ENCODE data around the gene FAR2. TPM values are rescaled to one million over a fixed set of nuclear protein-coding genes. Genes with fewer than 3 reads are reported as not detected.

Gene FAR2
- total RNA-seq, 1 experiment from 2014 or later: 22.1 TPM

DNA sequence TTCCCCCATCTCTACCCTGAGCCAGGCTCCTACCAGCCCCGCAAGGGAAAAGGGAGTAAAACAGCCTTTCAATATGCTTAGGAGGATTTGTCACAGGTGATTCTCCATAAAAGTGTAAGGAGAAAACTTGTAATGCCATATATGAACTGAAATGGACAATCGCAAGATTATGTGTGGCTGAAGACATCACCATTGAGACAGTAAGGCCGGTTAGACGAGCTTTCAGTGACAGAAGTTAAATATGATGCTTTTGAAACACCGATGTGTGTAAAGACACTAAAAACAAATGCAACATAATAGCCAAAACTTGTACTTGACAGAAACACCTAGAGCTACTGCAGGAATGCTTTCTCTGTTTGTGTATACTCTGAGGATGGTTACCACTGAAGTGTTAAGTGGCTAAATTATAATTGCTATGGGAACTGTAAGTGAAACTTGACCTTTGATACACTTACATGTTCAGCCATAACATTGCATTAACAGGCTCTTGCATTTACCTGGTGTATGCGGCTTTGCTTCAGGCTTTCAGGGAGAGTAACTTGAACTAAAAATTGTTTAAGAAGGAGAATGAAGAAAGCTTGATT is 42.3 kb downstream of the FAR2 start:
- Histone ChIP-seq H3K79me1 (ENCODE audit: insufficient read depth, low read depth, low read length, poor library complexity, severe bottlenecking) (no peaks in the 10 kb centered on the region), H3K23ac (ENCODE audit: insufficient read length, low read depth, low read length) (no peak overlapping the region), H3K14ac (ENCODE audit: insufficient read depth, low read length) (no peak overlapping the region), H3K23me2 (ENCODE audit: insufficient read length, low read depth, low read length, poor library complexity, severe bottlenecking) (no peaks in the 10 kb centered on the region), H3K27me3 (ENCODE audit: insufficient read depth, low read length) (no peaks in the 10 kb centered on the region), H3K18ac (ENCODE audit: insufficient read length, low read depth, low read length) (no peak overlapping the region), H2AK5ac (ENCODE audit: insufficient read length, low read length) (no peak overlapping the region), H2BK12ac (ENCODE audit: insufficient read length, low read depth, low read length) (no peak overlapping the region), H4K20me1 (ENCODE audit: control insufficient read depth, insufficient read depth, insufficient read length) (no peaks in the 10 kb centered on the region), H2BK5ac (ENCODE audit: insufficient read length, low read length) (no peak overlapping the region), H4K5ac (ENCODE audit: insufficient read length, low read depth, low read length) (no peak overlapping the region), H3K4ac (ENCODE audit: low read depth, low read length) (no peak overlapping the region), H3K27ac (ENCODE audit: insufficient read length, low read depth, low read length) (no peak overlapping the region), H4K8ac (replicated peaks; ENCODE audit: insufficient read length, low read depth, low read length) (no peak overlapping the region), H2BK15ac (ENCODE audit: low read depth, low read length) (no peak overlapping the region), H3K56ac (ENCODE audit: insufficient read length, low read depth, low read length) (no peak overlapping the region), H2BK20ac (ENCODE audit: low read depth, low read length, poor library complexity, severe bottlenecking) (no peak overlapping the region), H3K4me2 (ENCODE audit: insufficient read depth, insufficient read length, low read length) (no peak overlapping the region), H3K9me3 (ENCODE audit: control insufficient read depth, low read depth, low read length) (no peaks in the 10 kb centered on the region), H4K91ac (ENCODE audit: insufficient read length, low read depth, low read length) (no peak overlapping the region), H3K79me2 (ENCODE audit: insufficient read depth, low read length) (no peaks in the 10 kb centered on the region), H3T11ph (ENCODE audit: low read length) (no peak overlapping the region), H3K4me1 (ENCODE audit: insufficient read depth, low read length) (no peaks in the 10 kb centered on the region), H2AFZ (ENCODE audit: low read length) (no peak overlapping the region), H2BK120ac (ENCODE audit: low read depth, low read length, poor library complexity, severe bottlenecking) (no peak overlapping the region), H3K9ac (ENCODE audit: extremely low read depth, insufficient read length, low read length) (no peak overlapping the region)
- H3K27ac Mint-ChIP-seq: no peak overlapping the region
- H3K4me3 Mint-ChIP-seq: no peak overlapping the region
- no peaks in the 10 kb centered on the region for H3K36me3 Mint-ChIP-seq (ENCODE audit: insufficient read depth in 1 of 3, low read depth in 3 of 3)
- no peaks in the 10 kb centered on the region; the same call in 1 of the 2 replicates for H3K27me3 Mint-ChIP-seq (ENCODE audit: low read depth)
- TF ChIP-seq, protein P1, sequence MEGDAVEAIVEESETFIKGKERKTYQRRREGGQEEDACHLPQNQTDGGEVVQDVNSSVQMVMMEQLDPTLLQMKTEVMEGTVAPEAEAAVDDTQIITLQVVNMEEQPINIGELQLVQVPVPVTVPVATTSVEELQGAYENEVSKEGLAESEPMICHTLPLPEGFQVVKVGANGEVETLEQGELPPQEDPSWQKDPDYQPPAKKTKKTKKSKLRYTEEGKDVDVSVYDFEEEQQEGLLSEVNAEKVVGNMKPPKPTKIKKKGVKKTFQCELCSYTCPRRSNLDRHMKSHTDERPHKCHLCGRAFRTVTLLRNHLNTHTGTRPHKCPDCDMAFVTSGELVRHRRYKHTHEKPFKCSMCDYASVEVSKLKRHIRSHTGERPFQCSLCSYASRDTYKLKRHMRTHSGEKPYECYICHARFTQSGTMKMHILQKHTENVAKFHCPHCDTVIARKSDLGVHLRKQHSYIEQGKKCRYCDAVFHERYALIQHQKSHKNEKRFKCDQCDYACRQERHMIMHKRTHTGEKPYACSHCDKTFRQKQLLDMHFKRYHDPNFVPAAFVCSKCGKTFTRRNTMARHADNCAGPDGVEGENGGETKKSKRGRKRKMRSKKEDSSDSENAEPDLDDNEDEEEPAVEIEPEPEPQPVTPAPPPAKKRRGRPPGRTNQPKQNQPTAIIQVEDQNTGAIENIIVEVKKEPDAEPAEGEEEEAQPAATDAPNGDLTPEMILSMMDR (conservative IDR thresholded peaks at IDR 0.05): no peak
- no peaks in the 10 kb centered on the region for H3K9me3 Mint-ChIP-seq
- peaks cover 0 to 4% of the 10 kb centered on the region in 2 experiments; a peak in 1 of 4 replicates for H3K4me1 Mint-ChIP-seq
- no peak for DNase-seq
- WGBS (ENCODE audit: extremely low coverage, insufficient read length, low lambda C conversion rate): no CpG with 5 or more reads among the region's 6 CpGs
